COR-L47 (cell line): ENCODE data around the gene ABTB2.

ENCODE experiments used
- DNase-seq: peaks from one replicate; lab custom pipeline; 2025; lab: John Stamatoyannopoulos, UW

Gene ABTB2

GRCh38 chr11:34315394-34315793 is 42.4 kb downstream of the ABTB2 start:
- no peak for DNase-seq

DNA sequence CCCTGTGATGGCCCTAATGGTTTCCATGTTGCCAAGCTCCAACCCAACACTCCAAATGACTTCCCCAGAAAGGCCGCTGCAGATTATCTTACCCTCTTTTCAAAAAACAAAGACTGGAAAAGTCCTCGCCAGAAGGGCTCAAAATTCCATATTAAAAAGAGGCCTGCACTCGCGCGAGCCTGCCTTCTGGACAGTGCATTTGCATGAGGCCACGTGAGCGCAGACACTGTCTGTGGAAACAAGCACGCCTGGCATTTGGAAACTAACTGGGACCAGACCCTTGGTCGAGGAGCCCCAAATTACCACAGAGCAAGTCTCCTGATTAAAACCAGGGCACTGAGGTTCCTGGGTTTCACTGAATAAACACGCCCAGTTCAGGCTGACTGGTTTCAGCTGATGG is 42.9 kb downstream of the ABTB2 start:
- no peak for DNase-seq

GRCh38 chr11:34314176-34314575 is 43.6 kb downstream of the ABTB2 start:
- no peak for DNase-seq

- DNase-seq, result no peak
These were observed 44.7 kb downstream of the ABTB2 start for GRCh38 chr11:34313099-34313517.

DNA sequence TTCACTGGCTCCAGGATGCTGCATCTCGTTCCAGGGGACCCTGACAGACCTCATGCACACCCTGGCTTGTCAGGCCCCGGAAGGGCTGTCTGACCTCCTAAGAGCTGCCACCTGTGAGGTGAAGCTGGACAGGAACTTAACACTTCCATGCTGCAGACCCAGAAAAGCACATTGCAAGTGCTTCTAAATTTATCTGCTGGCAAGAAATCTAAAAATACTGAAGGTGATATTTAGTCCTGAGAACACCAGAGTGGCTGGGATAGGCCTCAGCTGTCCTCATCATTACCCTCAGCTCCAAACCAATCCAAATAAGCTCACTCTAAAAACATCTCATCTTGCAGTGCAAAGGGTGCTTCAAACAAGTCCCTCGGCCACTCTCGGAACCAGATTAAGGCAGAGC is 46.7 kb downstream of the ABTB2 start:
- no peak for DNase-seq

DNA sequence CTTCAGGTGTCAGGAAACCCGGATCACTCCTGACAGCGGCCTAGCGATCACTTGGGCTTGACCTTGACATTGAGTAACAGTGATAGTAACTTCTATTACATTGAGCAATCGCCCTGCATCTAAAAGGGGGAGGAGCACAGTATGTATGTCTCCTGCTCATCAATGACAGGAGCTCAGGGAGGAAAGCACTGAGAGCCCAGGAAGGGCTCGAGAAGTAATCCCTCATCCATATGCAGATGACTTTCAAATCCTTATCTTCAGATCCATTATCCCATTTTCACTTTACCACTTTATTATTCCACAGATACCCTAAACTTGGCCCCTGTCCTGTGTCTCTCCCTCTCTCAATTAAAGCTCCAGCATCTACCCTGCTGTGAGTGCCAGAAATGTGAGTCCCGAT is 47.8 kb downstream of the ABTB2 start:
- no peak for DNase-seq

DNA sequence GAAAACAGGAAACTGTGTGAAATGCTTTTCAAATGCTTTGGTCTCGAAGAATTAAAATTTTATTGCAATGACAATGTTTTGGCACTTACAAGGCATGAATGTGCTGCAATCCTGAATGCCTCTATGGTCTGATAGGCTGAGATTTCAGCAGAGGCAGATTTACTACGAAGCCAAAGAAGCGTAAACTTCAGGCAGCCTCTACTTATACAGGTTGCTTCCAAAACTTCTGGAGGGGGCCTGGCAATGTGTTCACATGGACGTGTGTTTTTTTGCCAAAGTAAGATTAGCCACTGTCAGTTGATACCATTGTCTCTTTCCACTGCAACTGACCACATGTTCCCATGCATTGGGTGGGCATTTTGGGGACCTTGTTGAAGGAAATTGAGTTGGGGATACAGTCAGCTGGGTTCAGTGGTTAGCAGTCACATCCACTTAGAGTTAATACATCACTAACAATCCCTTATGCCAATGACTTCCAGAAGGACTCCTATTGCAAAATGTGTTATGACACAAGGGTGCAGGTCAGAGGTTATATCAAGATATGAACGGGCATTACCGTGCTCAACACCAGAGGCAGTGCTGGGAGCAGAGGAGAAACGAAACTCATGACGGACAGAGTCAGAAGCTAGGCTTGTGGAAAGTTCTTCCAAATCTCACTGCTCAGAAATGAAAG is 48.8 kb downstream of the ABTB2 start:
- DNase-seq, result no peak

DNA sequence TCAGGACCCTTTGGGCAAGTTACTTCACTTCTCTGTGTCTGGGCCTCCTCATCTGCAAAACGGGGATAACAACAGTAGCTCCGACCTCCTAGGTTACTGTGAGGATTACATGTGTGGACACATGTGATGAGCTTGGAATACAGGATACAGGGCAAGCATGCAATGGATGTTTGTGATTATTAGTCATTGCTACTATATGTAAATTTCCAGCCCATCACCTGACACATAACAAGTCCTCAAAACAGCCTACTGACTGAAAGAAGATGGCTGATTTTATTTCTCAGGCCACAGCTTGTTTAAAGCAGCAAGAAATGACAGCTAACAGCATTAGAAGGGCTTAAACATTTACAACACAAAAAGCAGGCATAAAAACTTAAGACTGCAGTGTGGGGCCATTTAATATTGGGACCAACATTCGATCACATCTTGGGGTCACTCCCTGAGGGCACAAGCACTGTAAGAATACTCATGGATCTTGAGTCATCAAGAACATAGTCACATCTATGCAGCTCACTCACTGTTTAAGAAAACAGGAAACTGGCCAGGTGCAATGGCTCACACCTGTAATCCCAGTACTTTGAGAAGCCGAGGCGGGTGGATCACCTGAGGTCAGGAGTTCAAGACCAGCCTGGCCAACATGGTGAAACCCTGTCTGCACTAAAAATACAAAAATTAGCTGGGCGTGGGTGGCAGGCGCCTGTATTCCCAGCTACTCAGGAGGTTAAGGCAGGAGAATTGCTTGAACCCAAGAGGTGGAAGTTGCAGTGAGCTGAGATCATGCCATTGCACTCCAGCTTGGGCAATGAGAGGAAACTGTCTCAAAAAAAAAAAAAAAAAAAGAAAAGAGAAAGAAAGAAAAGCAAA is 49.5 kb downstream of the ABTB2 start:
- DNase-seq, result no peak

GRCh38 chr11:34305780-34306179 is 52.0 kb downstream of the ABTB2 start:
- DNase-seq, result no peak

GRCh38 chr11:34305193-34305592 is 52.6 kb downstream of the ABTB2 start:
- DNase-seq, result no peak

- DNase-seq, result no peak
These were observed 54.7 kb downstream of the ABTB2 start for GRCh38 chr11:34303028-34303570.

DNA sequence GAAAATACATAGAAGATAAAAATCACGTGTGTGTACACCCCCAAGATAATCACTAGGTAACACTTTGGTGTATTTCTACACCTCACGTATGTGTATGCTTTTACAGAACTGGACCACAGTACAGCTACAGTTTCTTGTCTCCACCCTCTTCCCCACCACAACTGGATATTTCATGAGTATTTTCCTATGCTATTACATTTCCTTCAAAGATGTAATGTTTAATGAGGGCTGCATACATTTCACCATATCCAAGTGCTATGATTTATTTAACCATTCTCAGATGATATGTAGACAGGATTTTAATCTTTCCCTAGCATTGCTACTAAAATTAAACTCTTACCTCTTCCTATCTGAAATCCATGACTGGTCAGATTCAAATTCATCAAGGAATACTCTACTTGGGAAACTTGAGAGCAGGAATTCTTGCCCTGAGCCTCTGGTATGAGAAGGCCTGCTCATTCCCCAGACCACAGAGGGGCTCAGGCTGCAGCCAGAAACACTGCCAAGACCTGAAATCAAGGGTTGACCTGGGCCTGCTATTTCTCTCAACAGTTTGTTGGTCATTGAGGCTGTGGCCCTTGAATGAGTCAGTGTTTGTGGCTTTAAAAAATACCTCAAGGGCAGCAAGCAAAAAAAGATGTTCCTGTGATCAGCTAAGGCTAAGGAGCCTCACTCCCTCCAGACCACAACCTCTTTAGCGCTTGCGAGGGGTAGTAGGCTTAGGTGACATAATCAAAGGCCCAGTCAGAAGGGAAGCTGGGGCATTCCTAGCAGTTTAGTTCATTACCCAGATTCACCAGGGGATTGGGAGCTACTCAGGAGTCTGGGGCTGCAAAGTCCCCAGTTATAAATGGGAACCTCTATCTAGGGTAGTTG is 55.5 kb downstream of the ABTB2 start:
- no peak for DNase-seq

DNA sequence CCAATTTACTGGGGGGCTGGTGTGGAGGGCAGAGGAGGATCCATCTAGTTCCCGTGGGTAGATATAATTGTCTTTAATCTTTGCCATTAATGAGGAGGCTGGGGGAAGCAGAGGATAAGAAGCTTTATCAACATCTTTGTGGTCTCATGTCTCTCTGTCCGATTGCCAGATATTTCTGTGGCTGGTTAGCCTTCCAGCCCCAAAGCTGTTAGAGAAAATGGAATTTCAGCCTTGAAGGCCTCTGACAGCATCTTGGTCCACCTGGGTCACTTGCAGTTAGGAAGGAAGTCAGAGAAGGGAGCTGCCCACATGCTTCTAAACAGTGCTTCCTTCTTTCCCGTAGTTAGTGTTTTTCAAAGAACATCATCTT is 56.9 kb downstream of the ABTB2 start:
- no peak for DNase-seq

- no peak for DNase-seq
These were observed 57.5 kb downstream of the ABTB2 start for GRCh38 chr11:34300026-34300925.

DNA sequence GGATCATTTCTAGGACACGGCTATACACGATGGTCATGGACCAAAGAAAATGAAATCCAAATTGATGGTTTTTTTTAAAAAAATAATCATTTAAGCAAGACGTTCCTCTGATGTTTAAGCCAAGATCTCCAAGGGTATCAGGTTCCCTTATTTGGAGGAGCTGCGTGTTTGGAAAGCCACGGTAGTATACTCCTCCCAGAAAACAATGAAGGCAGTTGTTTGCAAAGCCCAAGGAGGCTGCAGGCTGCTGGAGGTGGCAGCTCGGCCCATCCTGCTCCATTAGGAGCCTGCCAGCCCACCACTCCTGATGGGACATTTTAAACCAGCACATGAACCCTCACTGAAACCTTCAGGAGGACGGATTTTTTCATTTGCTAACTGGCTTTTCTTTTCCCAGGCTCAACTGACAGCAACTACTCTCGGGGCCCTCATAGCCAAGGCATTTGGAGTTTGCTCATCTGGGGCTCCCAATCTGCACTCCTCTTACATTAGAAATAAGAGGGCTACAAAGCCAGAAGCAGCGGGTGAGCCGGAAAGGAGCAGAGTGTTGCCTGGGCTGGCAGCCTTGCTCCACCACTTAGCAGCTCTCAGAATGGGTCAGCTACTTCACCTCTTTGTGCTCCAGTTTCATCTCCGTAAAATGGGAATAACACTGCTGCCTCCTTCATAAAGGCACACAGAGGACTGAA is 58.4 kb downstream of the ABTB2 start:
- no peak for DNase-seq

DNA sequence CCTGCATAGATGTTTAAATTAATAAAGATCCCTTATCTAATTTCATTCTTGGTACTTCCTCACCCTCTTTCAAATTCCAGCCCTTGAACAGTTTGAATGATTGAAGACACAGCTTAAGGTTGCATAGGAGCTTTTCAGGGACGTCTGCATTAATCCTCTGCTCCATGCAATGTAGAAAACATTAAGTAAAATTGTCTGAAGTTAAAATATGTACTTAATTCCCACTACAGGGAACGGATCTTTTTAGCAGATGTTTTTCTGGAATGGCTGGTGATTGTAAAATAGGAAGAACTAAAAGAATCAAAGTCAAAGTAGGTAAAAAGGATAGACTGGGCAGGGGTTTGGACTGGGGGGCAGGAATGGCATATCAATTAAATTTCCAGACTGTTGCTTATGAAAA is 58.9 kb downstream of the ABTB2 start:
- DNase-seq, result no peak

GRCh38 chr11:34296412-34296811 is 61.4 kb downstream of the ABTB2 start:
- no peak for DNase-seq

DNA sequence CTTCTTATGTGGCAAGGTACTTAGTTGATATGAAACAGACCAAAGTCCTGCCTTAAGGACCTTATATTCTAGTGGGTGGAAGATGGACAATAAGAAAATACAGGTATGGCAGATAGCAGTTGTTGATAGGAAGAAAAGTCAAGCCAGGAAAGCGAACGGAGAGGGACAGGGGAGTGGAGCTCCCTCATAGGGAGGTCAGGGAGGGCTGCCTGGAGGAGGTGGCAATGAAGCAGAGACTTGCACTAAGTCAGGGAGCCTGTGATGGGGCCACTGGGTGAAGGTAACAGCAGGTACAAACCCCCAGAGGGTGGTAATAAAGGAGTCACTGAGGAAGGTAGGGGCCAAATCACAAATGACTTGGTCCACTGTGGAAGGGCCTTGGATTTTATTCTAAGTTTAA is 65.3 kb downstream of the ABTB2 start:
- DNase-seq, result no peak

- no peak for DNase-seq
These were observed 65.7 kb downstream of the ABTB2 start for GRCh38 chr11:34292111-34292510.

DNA sequence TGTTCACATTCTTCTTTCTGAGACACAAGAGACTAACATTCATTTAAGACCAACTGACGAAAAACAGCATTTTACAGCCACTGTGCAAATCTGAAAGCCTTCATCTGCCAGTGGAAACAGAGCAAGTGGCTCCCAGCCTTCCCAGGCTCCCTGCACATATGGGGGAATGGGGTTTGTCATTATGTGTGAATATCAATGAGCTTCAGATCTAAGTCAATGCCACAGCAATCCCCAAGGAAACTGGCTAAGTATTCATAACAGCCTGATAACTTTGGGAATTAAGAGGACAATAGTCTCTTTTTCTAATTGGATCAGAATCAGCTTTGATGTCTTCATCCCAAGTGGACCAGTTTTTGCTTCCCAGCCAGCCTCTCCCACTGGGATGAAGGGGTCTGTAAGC is 66.9 kb downstream of the ABTB2 start:
- no peak for DNase-seq

GRCh38 chr11:34288492-34288891 is 69.3 kb downstream of the ABTB2 start:
- no peak for DNase-seq
